Measurements from ENCODE around the gene DAZAP1. TPM values are rescaled to one million over a fixed set of nuclear protein-coding genes. Genes with fewer than 3 reads are reported as not detected.

DAZAP1 gene
- polyA plus RNA-seq, 1 of the 3 experiments (the other 2 are of a cell fraction), result 54.3 TPM

GRCh38 chr19:1483979-1484428, 76.6 kb downstream of the DAZAP1 start:
- DNase-seq, result no peak
- no peak for TF ChIP-seq NFIC (IDR thresholded peaks at IDR 0.05; ENCODE audit: borderline replicate concordance)
- no peak for TF ChIP-seq PBX3 (IDR thresholded peaks at IDR 0.05)
- TF ChIP-seq MXI1 (IDR thresholded peaks at IDR 0.05; ENCODE audit: low read depth, low read length), result no peak
- TF ChIP-seq TCF12 (IDR thresholded peaks at IDR 0.05), result no peak
- TF ChIP-seq FOSL2 (IDR thresholded peaks at IDR 0.05; ENCODE audit: borderline replicate concordance, low read depth), result no peak
- no peak for TF ChIP-seq CHD2 (IDR thresholded peaks at IDR 0.05; ENCODE audit: low read length, partially characterized antibody)
- TF ChIP-seq TAF1 (IDR thresholded peaks at IDR 0.05; ENCODE audit: borderline replicate concordance, low read depth, low read length), result no peak
- no peak for TF ChIP-seq EP300 (IDR thresholded peaks at IDR 0.05; ENCODE audit: borderline replicate concordance in 1 of 2, low read depth in 1 of 2, low read length in 1 of 2)
- TF ChIP-seq POLR2AphosphoS5 (IDR thresholded peaks at IDR 0.05; ENCODE audit: low read depth, low read length), result no peak
- no peak for TF ChIP-seq RXRA (IDR thresholded peaks at IDR 0.05; ENCODE audit: borderline replicate concordance, low read depth)

More at GRCh38 chr19:1483979-1484428, 76.6 kb downstream of the DAZAP1 start:
- H3K4me3 ChIP-seq (ENCODE audit: low read depth in 2 of 2, low read length in 1 of 2), result no peak overlapping the region
- WGBS (ENCODE audit: low lambda C conversion rate), result 92% methylated on average over 22 of the region's 23 CpGs
- H3K4me1 ChIP-seq (ENCODE audit: control insufficient read depth in 1 of 2, insufficient read depth in 2 of 2, low read depth in 1 of 2, low read length in 1 of 2), result no peaks in the 10 kb centered on the region
- POLR2A ChIA-PET, result no interaction called here
- H3K79me2 ChIP-seq (ENCODE audit: insufficient read depth), result peaks cover under 1% of the 10 kb centered on the region; the same call in 1 of the 2 replicates
- no peak overlapping the region for H2AFZ ChIP-seq (ENCODE audit: low read depth)
- no peaks in the 10 kb centered on the region for H3K27me3 ChIP-seq (ENCODE audit: insufficient read depth)
- H3K36me3 ChIP-seq (replicated peaks in 1 of 2; ENCODE audit: control insufficient read depth in 1 of 2, insufficient read depth in 2 of 2, low read length in 1 of 2), result no peaks in the 10 kb centered on the region
- H4K20me1 ChIP-seq (ENCODE audit: insufficient read depth), result no peaks in the 10 kb centered on the region
- H3K9me3 ChIP-seq, result no peaks in the 10 kb centered on the region
- peaks cover 4% of the 10 kb centered on the region for H3F3A ChIP-seq (replicated peaks; ENCODE audit: insufficient read depth)
- no peaks in the 10 kb centered on the region for H3K9me2 ChIP-seq
- no peak overlapping the region for H3K27ac ChIP-seq (ENCODE audit: low read depth in 2 of 2, low read length in 1 of 2)
- H3K4me2 ChIP-seq, result no peak overlapping the region
- CTCF ChIA-PET, result no interaction called here
- H3K9ac ChIP-seq, result no peak overlapping the region

Other genes starting within 250 kb of the DAZAP1 start
- 15.7 and 18.3 TPM in 2 replicates for gene SBNO2, start 233.3 kb upstream of the DAZAP1 start, polyA plus RNA-seq (2012; rRNA removed)
- gene STK11, start 201.8 kb upstream of the DAZAP1 start, polyA plus RNA-seq (2012; rRNA removed), result 53.5 and 55.5 TPM in 2 replicates
- 4.8 and 5.1 TPM in 2 replicates for gene CBARP, start 169.6 kb upstream of the DAZAP1 start, polyA plus RNA-seq (2012; rRNA removed)
- 133 and 226 TPM in 2 replicates for gene ATP5F1D, start 165.8 kb upstream of the DAZAP1 start, polyA plus RNA-seq (2012; rRNA removed)
- gene MIDN, start 159.0 kb upstream of the DAZAP1 start, polyA plus RNA-seq (2012; rRNA removed), result 8.2 and 13.9 TPM in 2 replicates
- gene CIRBP, start 138.3 kb upstream of the DAZAP1 start, polyA plus RNA-seq (2012; rRNA removed), result 762 and 857 TPM in 2 replicates
- 53.5 and 78.0 TPM in 2 replicates for gene FAM174C, start 132.1 kb upstream of the DAZAP1 start, polyA plus RNA-seq (2012; rRNA removed)
- gene EFNA2, start 121.7 kb upstream of the DAZAP1 start, polyA plus RNA-seq (2012; rRNA removed), result 0.67 and 1.1 TPM in 2 replicates
- 52.5 and 66.4 TPM in 2 replicates for gene NDUFS7, start 23.7 kb upstream of the DAZAP1 start, polyA plus RNA-seq (2012; rRNA removed)
- 76.5 and 85.3 TPM in 2 replicates for gene GAMT, start 6.0 kb upstream of the DAZAP1 start, polyA plus RNA-seq (2012; rRNA removed)
- 2,836 and 3,749 TPM in 2 replicates for gene RPS15, start 30.8 kb downstream of the DAZAP1 start, polyA plus RNA-seq (2012; rRNA removed)
- gene APC2, start 42.5 kb downstream of the DAZAP1 start, polyA plus RNA-seq (2012; rRNA removed), result 1.3 and 1.8 TPM in 2 replicates
- 23.4 and 25.3 TPM in 2 replicates for gene C19orf25, start 71.6 kb downstream of the DAZAP1 start, polyA plus RNA-seq (2012; rRNA removed)
- 5.8 and 6.6 TPM in 2 replicates for gene PCSK4, start 82.8 kb downstream of the DAZAP1 start, polyA plus RNA-seq (2012; rRNA removed)
- 6.8 and 9.1 TPM in 2 replicates for gene REEP6, start 83.6 kb downstream of the DAZAP1 start, polyA plus RNA-seq (2012; rRNA removed)
- gene ADAMTSL5, start 105.4 kb downstream of the DAZAP1 start, polyA plus RNA-seq (2012; rRNA removed), result 5.7 and 6.3 TPM in 2 replicates
- 0.03 TPM in 1 of 2 replicates, not detected in the other for gene PLK5, start 116.5 kb downstream of the DAZAP1 start, polyA plus RNA-seq (2012; rRNA removed)
- gene MEX3D, start 160.7 kb downstream of the DAZAP1 start, polyA plus RNA-seq (2012; rRNA removed), result 11.5 and 14.9 TPM in 2 replicates
- gene MBD3, start 185.3 kb downstream of the DAZAP1 start, polyA plus RNA-seq (2012; rRNA removed), result 74.1 and 96.5 TPM in 2 replicates
- 247 and 372 TPM in 2 replicates for gene UQCR11, start 197.9 kb downstream of the DAZAP1 start, polyA plus RNA-seq (2012; rRNA removed)
- gene TCF3, start 245.0 kb downstream of the DAZAP1 start, polyA plus RNA-seq (2012; rRNA removed), result 81.3 and 104 TPM in 2 replicates

Measured in SK-N-SH (cell line).